Skeletal muscle satellite cell (primary cell): Measurements from ENCODE around the gene SPRR5.

Experiments
- H3K27me3 ChIP-seq: 2 replicates; pipeline ENCODE4 v1.7.0; 2013; ENCODE audit warnings: low read length; ENCODE audit not compliant: control insufficient read depth, insufficient read depth
- H3K36me3 ChIP-seq: 2 replicates; pipeline ENCODE4 v1.7.0; 2013; ENCODE audit warnings: mild to moderate bottlenecking, control low read depth, low read length; ENCODE audit not compliant: insufficient read depth
- H3K4me1 ChIP-seq: 2 replicates; pipeline ENCODE4 v1.7.0; 2013; ENCODE audit warnings: low read length; ENCODE audit not compliant: control insufficient read depth, insufficient read depth
- H3K4me2 ChIP-seq: 2 replicates; pipeline ENCODE4 v1.7.0; 2013; ENCODE audit warnings: mild to moderate bottlenecking, low read length
- H3K4me3 ChIP-seq: 2 replicates; pipeline ENCODE4 v1.7.0; 2013; ENCODE audit warnings: low read length
- H3K9ac ChIP-seq: 2 replicates; pipeline ENCODE4 v1.7.0; 2013; ENCODE audit warnings: mild to moderate bottlenecking, low read depth, low read length, moderate library complexity
- H3K9me3 ChIP-seq: replicated peaks from 2 replicates; pipeline ENCODE4 v1.7.0; 2013; ENCODE audit warnings: mild to moderate bottlenecking, control low read depth, low read length

The SPRR5 gene

GRCh38 chr1:152953761-152954160, 6.8 kb downstream of the SPRR5 start:
- Histone ChIP-seq H3K36me3 (no peaks in the 10 kb centered on the region), H3K9me3 (no peaks in the 10 kb centered on the region), H3K4me2 (no peak overlapping the region), H3K9ac (no peak overlapping the region), H3K27me3 (no peaks in the 10 kb centered on the region), H3K4me3 (no peak overlapping the region), H3K4me1 (no peaks in the 10 kb centered on the region)

- H3K4me3 ChIP-seq: no peak overlapping the region
- H3K9ac ChIP-seq: no peak overlapping the region
Observed at GRCh38 chr1:152954436-152954835, 7.4 kb downstream of the SPRR5 start.

GRCh38 chr1:152957561-152957960, 10.6 kb downstream of the SPRR5 start:
- H3K9me3 ChIP-seq: no peaks in the 10 kb centered on the region
- no peak overlapping the region for H3K9ac ChIP-seq
- no peak overlapping the region for H3K4me3 ChIP-seq
- H3K4me1 ChIP-seq: no peaks in the 10 kb centered on the region
- H3K27me3 ChIP-seq: no peaks in the 10 kb centered on the region
- H3K36me3 ChIP-seq: no peaks in the 10 kb centered on the region
- H3K4me2 ChIP-seq: no peak overlapping the region

More at GRCh38 chr1:152954436-152954835, 7.4 kb downstream of the SPRR5 start:
- Histone ChIP-seq H3K9me3 (no peaks in the 10 kb centered on the region), H3K27me3 (no peaks in the 10 kb centered on the region), H3K4me1 (no peaks in the 10 kb centered on the region), H3K4me2 (no peak overlapping the region), H3K36me3 (no peaks in the 10 kb centered on the region)

- Histone ChIP-seq H3K27me3 (no peaks in the 10 kb centered on the region), H3K4me3 (no peak overlapping the region), H3K36me3 (no peaks in the 10 kb centered on the region), H3K9me3 (no peaks in the 10 kb centered on the region), H3K9ac (no peak overlapping the region), H3K4me2 (no peak overlapping the region), H3K4me1 (no peaks in the 10 kb centered on the region)
Observed at GRCh38 chr1:152959273-152959672, 12.3 kb downstream of the SPRR5 start.

GRCh38 chr1:152959801-152960451, 12.9 kb downstream of the SPRR5 start:
- Histone ChIP-seq H3K4me1 (no peaks in the 10 kb centered on the region), H3K4me2 (no peak overlapping the region), H3K9me3 (no peaks in the 10 kb centered on the region), H3K36me3 (no peaks in the 10 kb centered on the region), H3K4me3 (no peak overlapping the region), H3K27me3 (no peaks in the 10 kb centered on the region), H3K9ac (no peak overlapping the region)

- no peaks in the 10 kb centered on the region for H3K9me3 ChIP-seq
- no peaks in the 10 kb centered on the region for H3K4me1 ChIP-seq
- no peaks in the 10 kb centered on the region for H3K27me3 ChIP-seq
- no peak overlapping the region for H3K4me3 ChIP-seq
- no peak overlapping the region for H3K4me2 ChIP-seq
- H3K9ac ChIP-seq: no peak overlapping the region
- no peaks in the 10 kb centered on the region for H3K36me3 ChIP-seq
Observed at GRCh38 chr1:152960452-152961044, 13.5 kb downstream of the SPRR5 start.

GRCh38 chr1:152961226-152961891, 14.4 kb downstream of the SPRR5 start:
- Histone ChIP-seq H3K4me3 (no peak overlapping the region), H3K4me2 (no peak overlapping the region), H3K4me1 (no peaks in the 10 kb centered on the region)

GRCh38 chr1:152962876-152963415, 15.9 kb downstream of the SPRR5 start:
- H3K36me3 ChIP-seq: no peaks in the 10 kb centered on the region
- H3K4me3 ChIP-seq: no peak overlapping the region
- H3K27me3 ChIP-seq: no peaks in the 10 kb centered on the region
- no peak overlapping the region for H3K4me2 ChIP-seq
- H3K9me3 ChIP-seq: no peaks in the 10 kb centered on the region
- no peak overlapping the region for H3K9ac ChIP-seq
- H3K4me1 ChIP-seq: no peaks in the 10 kb centered on the region

More at GRCh38 chr1:152961226-152961891, 14.4 kb downstream of the SPRR5 start:
- no peak overlapping the region for H3K9ac ChIP-seq
- no peaks in the 10 kb centered on the region for H3K9me3 ChIP-seq
- H3K27me3 ChIP-seq: no peaks in the 10 kb centered on the region
- no peaks in the 10 kb centered on the region for H3K36me3 ChIP-seq

- Histone ChIP-seq H3K4me2 (no peak overlapping the region), H3K9ac (no peak overlapping the region), H3K4me3 (no peak overlapping the region), H3K36me3 (no peaks in the 10 kb centered on the region), H3K9me3 (no peaks in the 10 kb centered on the region), H3K4me1 (no peaks in the 10 kb centered on the region), H3K27me3 (no peaks in the 10 kb centered on the region)
Observed at GRCh38 chr1:152964536-152964935, 17.5 kb downstream of the SPRR5 start.

- Histone ChIP-seq H3K9ac (no peak overlapping the region), H3K4me2 (no peak overlapping the region), H3K27me3 (no peaks in the 10 kb centered on the region), H3K4me3 (no peak overlapping the region), H3K36me3 (no peaks in the 10 kb centered on the region), H3K4me1 (no peaks in the 10 kb centered on the region), H3K9me3 (no peaks in the 10 kb centered on the region)
Observed at GRCh38 chr1:152965853-152966252, 18.8 kb downstream of the SPRR5 start.

- no peaks in the 10 kb centered on the region for H3K36me3 ChIP-seq
- no peak overlapping the region for H3K9ac ChIP-seq
- H3K4me1 ChIP-seq: no peaks in the 10 kb centered on the region
- H3K4me2 ChIP-seq: no peak overlapping the region
- H3K27me3 ChIP-seq: no peaks in the 10 kb centered on the region
- no peak overlapping the region for H3K4me3 ChIP-seq
- no peaks in the 10 kb centered on the region for H3K9me3 ChIP-seq
Observed at GRCh38 chr1:152967201-152967600, 20.2 kb downstream of the SPRR5 start.
